Breast epithelium (tissue), 4 donors: ENCODE results near the gene COA3. TPM values are rescaled to one million over a fixed set of nuclear protein-coding genes. Genes with fewer than 3 reads are reported as not detected.

Experiments
- DNase-seq, 2 donors: peaks; one replicate each; pipeline ENCODE4 v3.0.0-alpha.2; 2019; ENCODE audit warnings: low spot score in 2 of 2
- H3K27ac ChIP-seq, 2 donors: fragments of 200-600 bp; sonication (generic) in 1 of 2; one replicate each; pipeline ENCODE4 v1.5.1; 2016 to 2019; ENCODE audit warnings: mild to moderate bottlenecking in 1 of 2
- H3K27me3 ChIP-seq, 2 donors: fragments of 200-600 bp; sonication (generic) in 1 of 2; one replicate each; pipeline versions ENCODE4 v1.5.1 to v1.6.0; 2017 to 2019; ENCODE audit warnings: control low read depth in 1 of 2, mild to moderate bottlenecking in 1 of 2
- H3K36me3 ChIP-seq: fragments of 200-600 bp; one replicate; pipeline ENCODE4 v1.5.1; 2019
- H3K4me1 ChIP-seq, 2 donors: fragments of 200-600 bp; sonication (generic); one replicate each; pipeline ENCODE4 v1.5.1; 2016 to 2019; ENCODE audit warnings: control low read depth in 1 of 2
- H3K4me3 ChIP-seq, 3 donors: fragments of 200-600 bp; sonication (generic); 1 replicate in 2 of 3; 2 replicates in 1 of 3; pipeline ENCODE4 v1.5.1; 2016 to 2019; ENCODE audit warnings: mild to moderate bottlenecking in 3 of 3, moderate library complexity in 2 of 3
- H3K9me3 ChIP-seq, 2 donors: fragments of 200-600 bp; sonication (generic) in 1 of 2; one replicate each; pipeline ENCODE4 v1.5.1; 2016 to 2019; ENCODE audit warnings: control low read depth in 1 of 2
- POLR2A ChIP-seq: fragments of 450-650 bp; IDR thresholded peaks from one replicate; pipeline ENCODE4 v1.6.1; 2016; ENCODE audit warnings: antibody characterized with exemption, mild to moderate bottlenecking, moderate library complexity
- POLR2AphosphoS5 ChIP-seq, 3 donors: sonication (generic); formaldehyde crosslinking; IDR thresholded peaks; one replicate each; pipeline ENCODE4 v1.6.1; 2017; ENCODE audit warnings: antibody characterized with exemption in 3 of 3
- intact Hi-C: fragments of 100-400 bp; cut with DNase I; formaldehyde crosslinking; loops from one replicate; pipeline ENCODE4 v1.15.1; 2023; ENCODE audit warnings: low total_unique reads
- total RNA-seq, 3 donors: library from RNA; depleted of rRNA; stranded (reverse); fragments of >200 nt; gene quantifications; one replicate each; pipeline ENCODE4 v1.1.0, GENCODE V29; 2016
- TF ChIP-seq, protein P1 (sequence below), 3 donors: fragments of 450-650 bp; IDR thresholded peaks; one replicate each; pipeline ENCODE4 v1.5.1; 2016 to 2017; ENCODE audit warnings: antibody characterized with exemption in 3 of 3, mild to moderate bottlenecking in 3 of 3, moderate library complexity in 3 of 3

The COA3 gene
- total RNA-seq, 3 donors from 2014 or later = 52.6 to 74.1 (median 72.8) TPM

DNA sequence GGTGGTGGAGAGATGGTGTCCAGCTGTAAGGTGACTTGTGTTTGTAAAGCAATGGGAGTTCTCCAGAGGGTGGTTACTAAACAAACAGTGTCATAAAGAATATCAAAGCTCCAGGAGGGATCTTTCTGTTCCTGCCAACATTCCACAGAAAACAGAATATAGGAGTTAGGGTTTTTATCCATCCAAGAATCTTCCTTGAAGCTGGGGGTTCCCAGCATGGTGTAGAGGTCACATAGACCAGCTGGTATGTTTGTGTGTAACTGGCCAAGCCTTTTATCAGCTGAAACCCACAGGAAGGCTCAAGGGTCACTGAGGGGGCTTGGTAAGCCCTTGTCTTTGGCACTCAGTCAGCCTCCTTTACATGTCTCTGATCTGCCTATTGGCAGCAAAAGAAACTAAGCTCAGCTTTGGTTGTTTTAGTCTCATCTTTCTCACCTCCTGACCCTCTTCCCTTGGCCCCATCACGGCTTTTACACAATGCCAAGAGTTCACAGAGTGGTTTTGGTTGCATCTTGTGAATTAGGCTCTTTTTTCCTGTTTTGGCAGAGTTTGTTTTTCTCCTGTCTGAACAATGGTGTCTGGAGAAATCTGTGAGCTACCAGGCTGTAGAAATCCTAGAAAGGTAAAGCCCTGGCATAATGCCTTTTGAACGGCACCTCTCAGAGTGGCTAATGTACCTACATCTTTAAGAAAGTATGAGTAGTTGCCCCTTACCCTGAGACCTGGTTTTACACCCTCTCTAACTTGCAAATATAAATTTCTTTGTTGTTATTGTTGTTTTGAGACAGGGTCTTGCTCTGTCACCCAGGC, 4.8 kb upstream of the COA3 start:
- Histone ChIP-seq H3K9me3 (no peaks in the 10 kb centered on the region), H3K36me3 (no peaks in the 10 kb centered on the region), H3K27ac (peak overlapping the region; percentile 83 to 85), H3K27me3 (no peaks in the 10 kb centered on the region), H3K4me1 (no peaks in the 10 kb centered on the region), H3K4me3 (no peak overlapping the region)
- DNase-seq = no peak
- TF ChIP-seq, protein P1, sequence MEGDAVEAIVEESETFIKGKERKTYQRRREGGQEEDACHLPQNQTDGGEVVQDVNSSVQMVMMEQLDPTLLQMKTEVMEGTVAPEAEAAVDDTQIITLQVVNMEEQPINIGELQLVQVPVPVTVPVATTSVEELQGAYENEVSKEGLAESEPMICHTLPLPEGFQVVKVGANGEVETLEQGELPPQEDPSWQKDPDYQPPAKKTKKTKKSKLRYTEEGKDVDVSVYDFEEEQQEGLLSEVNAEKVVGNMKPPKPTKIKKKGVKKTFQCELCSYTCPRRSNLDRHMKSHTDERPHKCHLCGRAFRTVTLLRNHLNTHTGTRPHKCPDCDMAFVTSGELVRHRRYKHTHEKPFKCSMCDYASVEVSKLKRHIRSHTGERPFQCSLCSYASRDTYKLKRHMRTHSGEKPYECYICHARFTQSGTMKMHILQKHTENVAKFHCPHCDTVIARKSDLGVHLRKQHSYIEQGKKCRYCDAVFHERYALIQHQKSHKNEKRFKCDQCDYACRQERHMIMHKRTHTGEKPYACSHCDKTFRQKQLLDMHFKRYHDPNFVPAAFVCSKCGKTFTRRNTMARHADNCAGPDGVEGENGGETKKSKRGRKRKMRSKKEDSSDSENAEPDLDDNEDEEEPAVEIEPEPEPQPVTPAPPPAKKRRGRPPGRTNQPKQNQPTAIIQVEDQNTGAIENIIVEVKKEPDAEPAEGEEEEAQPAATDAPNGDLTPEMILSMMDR (IDR thresholded peaks at IDR 0.05) = no peak
- TF ChIP-seq POLR2A (no peak), POLR2AphosphoS5 (IDR thresholded peaks at IDR 0.05) (no peak)
- intact Hi-C loops = no loop called here

- no peak for DNase-seq
- intact Hi-C loops = no loop called here
- peak overlapping the region; percentile 71 to 88 (median 75) for H3K4me3 ChIP-seq
- peak overlapping the region; percentile 81 for H3K27ac ChIP-seq
- no peaks in the 10 kb centered on the region for H3K36me3 ChIP-seq
- H3K9me3 ChIP-seq = no peaks in the 10 kb centered on the region
- peaks cover 4 to 12% of the 10 kb centered on the region in 2 donors for H3K4me1 ChIP-seq
- TF ChIP-seq POLR2AphosphoS5 (IDR thresholded peaks at IDR 0.05) = no peak
- TF ChIP-seq, protein P1 (IDR thresholded peaks at IDR 0.05) = no peak
- no peak for TF ChIP-seq POLR2A
- no peaks in the 10 kb centered on the region for H3K27me3 ChIP-seq
These were observed 507 bp downstream of the COA3 start for GRCh38 chr17:42798011-42798382.

- Histone ChIP-seq H3K4me1 (peaks cover 4 to 12% of the 10 kb centered on the region in 2 donors), H3K9me3 (no peaks in the 10 kb centered on the region), H3K27me3 (no peaks in the 10 kb centered on the region), H3K27ac (peak overlapping the region; percentile 81), H3K36me3 (no peaks in the 10 kb centered on the region), H3K4me3 (peak overlapping the region; percentile 71 to 88 (median 75))
- no peak for DNase-seq
- TF ChIP-seq, protein P1 (IDR thresholded peaks at IDR 0.05) = no peak
- TF ChIP-seq POLR2AphosphoS5 (IDR thresholded peaks at IDR 0.05) (no peak), POLR2A (no peak)
- intact Hi-C loops = no loop called here
These were observed 1.2 kb downstream of the COA3 start for GRCh38 chr17:42797067-42798007.

DNA sequence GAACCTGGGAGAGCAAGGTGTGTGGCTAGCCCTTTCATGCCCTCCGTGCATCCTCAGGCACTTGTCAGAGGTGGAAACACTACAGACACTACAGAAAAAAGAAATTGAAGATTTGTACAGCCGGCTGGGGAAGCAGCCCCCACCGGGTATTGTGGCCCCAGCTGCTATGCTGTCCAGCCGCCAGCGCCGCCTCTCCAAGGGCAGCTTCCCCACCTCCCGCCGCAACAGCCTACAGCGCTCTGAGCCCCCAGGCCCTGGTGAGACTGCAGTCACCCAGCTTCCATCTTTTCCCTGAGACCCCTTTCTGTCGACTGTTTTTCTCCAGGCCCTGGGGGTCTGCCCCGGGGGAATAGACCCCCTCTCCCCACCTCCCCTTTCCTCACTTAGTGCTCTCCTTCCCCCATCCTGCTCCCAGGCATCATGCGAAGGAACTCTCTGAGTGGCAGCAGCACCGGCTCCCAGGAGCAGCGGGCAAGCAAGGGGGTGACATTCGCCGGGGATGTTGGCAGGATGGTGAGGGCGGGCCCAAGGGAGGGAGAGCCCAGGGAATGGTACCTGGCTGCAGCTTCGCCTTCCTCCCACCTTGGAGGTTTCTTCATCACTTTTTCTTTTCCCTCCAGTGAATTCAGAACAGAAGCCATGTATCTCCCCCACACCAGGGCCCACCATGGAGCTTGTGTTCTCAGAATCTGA, 2.3 kb downstream of the COA3 start:
- DNase-seq = no peak
- Histone ChIP-seq H3K9me3 (no peaks in the 10 kb centered on the region), H3K36me3 (no peaks in the 10 kb centered on the region), H3K27me3 (no peaks in the 10 kb centered on the region), H3K27ac (peak overlapping the region in 1 of 2 donors; percentile 11), H3K4me1 (peaks cover 4 to 12% of the 10 kb centered on the region in 2 donors), H3K4me3 (no peak overlapping the region)
- intact Hi-C loops = no loop called here
- TF ChIP-seq POLR2AphosphoS5 (IDR thresholded peaks at IDR 0.05) (no peak), POLR2A (no peak)
- TF ChIP-seq, protein P1 (IDR thresholded peaks at IDR 0.05) = no peak
